22Rv1 (cell line): ENCODE data around the gene INSYN1.

Experiments
- H3K27ac ChIP-seq: fragments of 450-650 bp; 2 replicates; pipeline ENCODE4 v1.5.1; 2017
- CTCF ChIP-seq: fragments of 450-650 bp; IDR thresholded peaks from 2 replicates; pipeline ENCODE4 v1.5.1; 2017; ENCODE audit warnings: mild to moderate bottlenecking
- ZFX ChIP-seq: fragments of 450-650 bp; IDR thresholded peaks from 2 replicates; pipeline ENCODE4 v1.6.1; 2017; ENCODE audit warnings: antibody characterized with exemption, borderline replicate concordance

The INSYN1 gene

DNA sequence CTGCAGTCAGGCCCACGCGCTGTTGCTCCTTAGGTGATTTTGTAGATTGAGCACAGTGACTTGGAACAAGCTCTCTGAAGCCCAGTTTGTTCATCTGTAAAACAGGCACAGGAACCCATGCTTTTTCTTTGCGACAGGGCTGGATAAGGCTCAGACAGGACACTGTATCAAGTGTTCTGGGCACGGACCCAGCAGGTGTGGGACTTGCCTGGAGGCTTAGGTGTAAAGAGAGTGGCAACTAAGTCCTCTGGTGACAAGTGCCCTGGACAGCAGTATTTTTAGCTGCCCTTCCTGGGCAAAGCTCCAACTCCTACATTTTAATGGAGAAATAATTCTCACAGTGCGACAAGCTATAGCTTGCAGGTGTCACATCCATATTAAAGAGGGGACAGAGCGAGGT lies 36.7 kb downstream of the INSYN1 start:
- H3K27ac ChIP-seq: no peak overlapping the region
- TF ChIP-seq ZFX (no peak), CTCF (no peak)

GRCh38 chr15:73715417-73715816 lies 37.7 kb downstream of the INSYN1 start:
- no peak overlapping the region for H3K27ac ChIP-seq
- no peak for TF ChIP-seq ZFX
- no peak for TF ChIP-seq CTCF

DNA sequence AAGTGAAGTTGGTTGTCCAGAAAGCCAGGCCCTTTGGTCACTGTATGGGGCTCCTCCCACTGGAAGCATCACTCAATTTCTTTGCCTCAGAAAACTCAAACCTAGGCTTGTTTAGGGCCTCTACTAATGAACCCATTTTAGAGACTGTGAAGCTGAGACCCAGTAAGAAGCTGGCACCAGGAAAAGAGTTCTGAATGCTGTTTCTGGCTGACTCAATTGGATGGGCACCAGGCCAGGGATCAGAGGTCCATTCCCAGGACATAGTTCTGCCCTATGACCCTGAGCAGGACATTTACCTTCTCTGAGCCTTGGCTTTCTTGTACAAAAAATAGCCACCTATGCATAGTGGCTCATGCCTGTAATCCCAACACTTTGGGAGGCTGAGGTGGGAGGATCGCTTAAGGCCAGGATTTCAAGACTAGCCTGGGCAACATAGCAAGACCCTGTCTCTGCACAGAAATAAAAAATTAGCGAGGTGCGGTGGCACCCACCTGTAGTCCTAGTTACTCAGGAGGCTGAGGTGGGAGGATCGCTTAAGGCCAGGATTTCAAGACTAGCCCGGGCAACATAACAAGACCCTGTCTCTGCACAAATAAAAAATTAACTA lies 38.4 kb downstream of the INSYN1 start:
- TF ChIP-seq ZFX (no peak), CTCF (no peak)
- H3K27ac ChIP-seq: no peak overlapping the region

GRCh38 chr15:73712107-73712506 lies 41.0 kb downstream of the INSYN1 start:
- TF ChIP-seq CTCF: no peak
- TF ChIP-seq ZFX: no peak

GRCh38 chr15:73711526-73711925 lies 41.6 kb downstream of the INSYN1 start:
- H3K27ac ChIP-seq: no peak overlapping the region
- TF ChIP-seq CTCF: no peak

More at GRCh38 chr15:73712107-73712506, 41.0 kb downstream of the INSYN1 start:
- no peak overlapping the region for H3K27ac ChIP-seq

- TF ChIP-seq CTCF (no peak), ZFX (no peak)
- H3K27ac ChIP-seq: no peak overlapping the region
Measured at GRCh38 chr15:73710321-73710720, 42.8 kb downstream of the INSYN1 start.

- TF ChIP-seq CTCF (no peak), ZFX (no peak)
Measured at GRCh38 chr15:73709686-73710085, 43.5 kb downstream of the INSYN1 start.

More at GRCh38 chr15:73709686-73710085, 43.5 kb downstream of the INSYN1 start:
- no peak overlapping the region for H3K27ac ChIP-seq
